ENCODE results near the gene RWDD3. TPM values are rescaled to one million over a fixed set of nuclear protein-coding genes. Genes with fewer than 3 reads are reported as not detected.

The RWDD3 gene
- total RNA-seq, 1 donor from 2014 or later, result 11.6 TPM

DNA sequence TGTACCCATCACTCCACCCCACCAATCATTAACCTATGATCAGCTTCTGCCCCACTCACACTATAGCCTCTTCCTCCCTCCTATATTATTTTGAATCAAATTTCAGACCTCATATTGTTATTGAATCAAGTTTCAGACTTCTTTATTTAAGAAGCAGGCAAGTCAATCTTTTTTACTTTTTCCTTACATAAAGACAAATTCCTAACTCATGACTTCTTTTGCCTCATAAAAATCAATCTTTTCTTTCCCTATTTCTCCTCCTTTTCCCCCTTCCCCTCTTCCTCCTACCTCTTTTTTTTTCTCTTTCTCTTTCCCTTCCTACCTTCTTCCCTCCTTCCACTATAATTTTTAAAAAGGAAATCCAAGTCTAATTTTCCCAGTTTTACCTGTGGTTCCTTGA is 4.3 kb upstream of the RWDD3 start:
- no peak for DNase-seq (ENCODE audit: low spot score)

DNA sequence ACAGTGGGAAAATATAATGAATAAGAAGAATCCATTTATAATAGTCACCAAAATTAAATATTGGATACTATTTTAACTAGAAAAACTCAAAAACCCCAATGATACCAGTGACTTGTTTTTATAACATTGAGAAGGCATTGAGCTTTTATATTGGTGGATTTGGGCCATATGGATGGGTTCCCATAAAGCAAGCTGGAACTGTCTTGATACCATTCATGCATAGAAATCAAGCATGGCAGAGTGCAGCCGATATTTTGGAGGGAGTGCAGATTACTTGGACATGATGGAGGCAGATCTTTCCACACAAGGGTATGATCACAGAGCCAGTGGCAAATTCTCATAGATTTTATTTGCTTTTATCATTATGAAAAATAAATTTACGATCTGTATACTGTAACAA is 3.8 kb upstream of the RWDD3 start:
- no peak for DNase-seq (ENCODE audit: low spot score)

DNA sequence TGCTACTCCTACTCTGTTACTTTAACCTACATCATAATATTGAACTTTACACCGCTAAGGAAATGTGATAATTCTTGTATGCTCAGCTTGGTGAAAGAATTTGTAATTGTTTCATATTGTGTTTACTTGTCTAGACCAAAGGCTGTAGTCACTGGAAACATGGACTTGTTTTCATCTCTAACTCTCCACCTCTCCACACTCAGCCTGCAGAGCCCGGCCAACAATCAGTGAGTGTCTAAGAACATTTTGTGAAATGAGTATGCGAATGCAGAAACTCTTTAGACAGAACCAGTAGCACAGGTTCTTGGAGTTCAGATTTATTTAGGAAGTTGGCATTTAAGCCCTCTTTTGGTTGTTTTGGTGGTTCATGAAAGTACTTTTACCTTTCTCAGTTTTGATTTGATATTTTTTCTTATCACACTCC is 3.2 kb upstream of the RWDD3 start:
- no peak for DNase-seq (ENCODE audit: low spot score)

DNA sequence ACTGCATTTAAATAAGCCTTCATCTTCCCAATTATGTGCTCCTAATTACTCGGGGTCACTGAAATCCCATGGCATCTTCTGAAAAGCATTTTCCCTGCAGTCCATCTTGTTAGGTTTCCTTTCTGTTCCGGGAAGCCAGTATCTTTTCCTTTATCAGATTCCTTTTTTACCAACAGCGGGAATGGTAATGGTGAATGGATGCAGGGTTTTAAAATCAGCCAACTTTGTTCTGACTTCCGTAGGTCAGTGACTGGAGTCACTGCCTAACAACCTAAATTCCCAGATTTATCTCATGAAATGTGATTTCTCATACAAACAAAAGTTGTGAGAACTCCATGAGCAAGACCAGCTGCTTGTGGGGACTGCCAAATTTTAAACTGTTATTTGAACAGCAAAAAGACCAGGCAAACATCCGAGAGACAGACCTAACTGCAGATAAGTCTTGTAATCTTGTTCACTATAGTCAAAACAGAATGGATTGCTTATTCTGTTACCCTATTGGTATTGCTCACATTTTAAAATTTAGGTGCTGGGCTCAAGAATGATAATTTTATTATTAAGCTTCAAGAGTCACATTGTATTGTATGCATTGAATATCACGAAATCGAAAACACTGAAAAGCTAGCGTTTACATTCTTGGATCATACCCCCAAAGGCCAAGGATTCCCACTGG is 1.2 kb upstream of the RWDD3 start:
- DNase-seq (ENCODE audit: low spot score), result no peak

DNA sequence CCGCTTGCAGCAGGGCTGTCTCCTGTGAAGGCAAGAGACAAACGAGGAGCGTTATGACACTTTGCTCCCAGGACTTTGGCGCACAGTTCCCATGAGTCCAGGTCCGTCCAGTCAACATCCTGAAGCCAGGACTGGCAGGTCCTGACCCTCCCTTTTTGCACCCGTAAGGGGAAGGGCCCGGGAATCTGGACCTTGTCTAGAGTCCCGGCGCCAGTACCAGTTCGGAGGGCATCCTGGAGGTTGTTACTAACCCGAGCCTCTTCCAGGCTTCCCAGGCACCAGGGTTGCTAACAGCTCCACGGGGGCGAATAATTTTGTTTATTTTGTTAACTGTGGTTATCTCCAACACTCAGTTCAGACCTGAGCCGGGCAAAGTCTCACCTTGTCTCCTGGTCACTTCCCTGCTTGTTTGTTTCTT is 682 bp upstream of the RWDD3 start:
- no peak for DNase-seq (ENCODE audit: low spot score)

DNA sequence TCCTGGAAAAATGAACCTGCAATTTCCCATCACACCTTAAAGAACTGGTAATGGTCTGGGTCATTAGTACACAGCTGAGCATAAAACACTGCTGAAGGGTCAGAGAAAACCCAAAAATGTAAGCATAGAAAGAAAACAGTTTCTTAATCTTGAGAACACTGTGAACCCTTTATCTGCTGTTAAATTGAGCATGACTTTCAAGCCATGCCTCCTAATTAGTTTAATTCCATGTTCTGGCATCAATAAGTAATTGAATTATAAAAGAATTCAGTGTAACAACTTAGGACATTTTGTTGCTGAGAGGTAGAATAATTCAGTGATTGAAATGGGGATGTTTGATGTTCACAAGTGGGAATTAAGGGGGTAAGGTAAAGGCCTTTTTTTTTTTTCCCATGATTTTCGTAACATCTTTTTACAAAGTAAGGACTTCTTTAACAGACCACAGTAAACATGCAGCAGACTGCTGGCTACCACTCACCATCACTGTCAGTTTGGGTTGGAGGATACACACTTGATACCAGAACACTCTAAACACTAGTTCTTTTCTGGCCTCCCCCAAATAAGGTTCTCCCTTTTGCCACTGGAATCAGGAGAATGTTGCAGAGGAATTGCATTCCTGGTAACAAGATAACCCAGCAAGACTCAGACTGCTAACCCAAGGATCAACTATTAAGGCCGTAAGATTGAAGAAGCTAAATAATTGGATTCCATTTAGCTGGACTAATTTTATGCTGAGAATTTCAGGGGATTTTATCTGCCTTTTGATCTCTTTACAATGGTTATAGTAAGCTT is 3.0 kb downstream of the RWDD3 start:
- no peak for DNase-seq (ENCODE audit: low spot score)

DNA sequence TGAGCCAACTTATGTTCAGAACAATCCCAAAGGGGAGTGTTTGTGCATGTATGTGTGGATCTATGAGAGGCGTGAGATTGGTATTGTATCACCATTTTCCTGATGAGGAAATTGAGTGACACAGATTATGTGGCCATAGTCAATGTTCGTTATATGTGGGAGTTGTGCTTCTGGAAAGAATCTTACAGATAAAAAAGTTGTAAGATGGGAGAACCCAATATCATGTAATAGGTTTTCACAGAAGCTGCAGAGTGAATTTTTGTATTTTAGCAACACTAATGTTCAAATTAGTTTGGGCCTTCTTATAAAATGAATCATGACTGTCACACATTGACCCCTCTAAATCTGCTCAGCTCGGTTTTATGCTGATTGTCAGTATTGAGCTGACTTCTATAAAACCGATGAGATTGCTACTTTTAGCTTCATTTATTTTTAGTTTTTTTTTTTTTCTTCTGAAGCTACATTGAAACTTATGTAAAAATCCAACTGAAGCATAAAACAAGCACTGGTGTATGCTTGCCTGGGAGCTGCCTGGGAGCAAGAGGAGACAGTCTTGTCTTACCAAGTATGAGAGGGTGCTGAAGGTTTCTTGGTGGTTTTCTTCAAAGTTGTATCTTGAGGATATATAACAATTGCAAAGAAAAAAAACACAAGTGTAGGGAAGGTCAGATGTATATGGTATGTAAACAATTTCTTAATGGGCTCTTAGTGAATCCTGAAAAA is 4.1 kb downstream of the RWDD3 start:
- DNase-seq (ENCODE audit: low spot score), result no peak

DNA sequence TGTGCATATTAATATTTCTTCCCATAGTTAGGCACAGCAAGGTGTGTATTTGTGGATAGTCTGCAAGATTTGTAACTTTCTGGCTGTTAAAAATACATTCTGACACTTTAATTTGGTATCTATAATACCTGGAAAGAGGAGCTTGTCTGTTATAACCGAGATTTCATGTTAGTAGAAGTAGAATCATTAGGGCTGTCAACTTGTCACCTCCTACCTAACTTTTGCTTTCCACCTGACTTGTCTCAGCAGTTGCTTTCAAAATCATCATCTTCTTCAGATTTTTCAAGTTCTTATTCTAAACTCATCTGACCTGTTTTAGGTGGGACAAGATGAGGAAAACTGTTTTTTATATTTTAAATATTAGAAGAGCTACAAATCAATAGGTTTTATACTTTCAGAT is 11.0 kb downstream of the RWDD3 start:
- DNase-seq (ENCODE audit: low spot score), result no peak

DNA sequence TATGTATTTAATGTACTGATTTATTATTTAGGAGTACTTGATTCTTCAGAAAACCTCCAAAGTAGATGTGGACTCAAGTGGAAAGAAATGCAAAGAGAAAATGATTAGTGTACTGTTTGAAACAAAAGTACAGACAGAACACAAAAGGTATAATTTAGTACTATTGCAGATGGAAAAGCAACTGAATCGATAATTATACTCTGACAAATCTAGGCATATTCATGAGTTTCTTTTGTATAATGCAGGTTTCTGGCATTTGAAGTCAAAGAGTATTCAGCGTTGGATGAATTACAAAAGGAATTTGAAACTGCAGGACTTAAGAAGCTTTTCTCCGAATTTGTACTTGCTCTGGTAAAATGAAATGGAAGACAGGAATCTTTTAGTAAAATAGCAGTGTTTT is 12.5 kb downstream of the RWDD3 start:
- no peak for DNase-seq (ENCODE audit: low spot score)

DNA sequence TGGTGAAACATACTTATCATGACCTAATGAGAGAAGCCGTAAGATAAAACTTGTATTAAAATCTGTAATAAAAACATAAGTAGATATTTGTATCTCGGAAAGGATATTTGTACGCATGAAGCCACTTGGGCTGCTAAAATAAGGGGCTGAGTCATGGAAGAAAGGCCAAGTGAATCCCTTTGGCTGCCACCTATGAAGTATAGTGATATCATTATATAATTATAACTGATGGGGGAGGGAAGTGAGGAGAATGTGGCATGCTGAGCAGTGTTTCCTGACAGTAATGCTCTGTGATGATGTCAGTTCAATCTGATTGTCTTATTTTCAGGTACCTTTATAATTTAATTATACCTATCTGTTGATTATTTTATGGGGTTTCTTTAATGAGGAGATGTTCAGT is 13.6 kb downstream of the RWDD3 start:
- no peak for DNase-seq (ENCODE audit: low spot score)

DNA sequence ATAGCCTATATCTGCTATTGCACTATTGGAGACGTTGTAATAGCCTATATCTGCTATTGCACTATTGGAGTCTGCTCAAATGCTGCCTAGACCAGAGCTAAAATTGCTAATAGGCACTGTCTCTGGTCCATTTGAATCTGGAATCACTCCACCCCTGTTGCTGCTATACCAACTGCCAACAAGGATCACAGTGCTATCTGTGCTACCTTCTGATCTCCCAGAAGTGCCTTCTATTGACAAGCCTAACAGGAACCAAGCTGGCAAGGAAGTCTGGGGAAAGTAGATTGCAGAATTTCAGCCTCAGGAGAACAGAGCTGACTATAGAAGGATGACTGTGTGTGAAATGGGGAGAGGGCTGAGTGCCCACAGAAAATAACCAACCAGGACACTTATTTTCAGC is 15.9 kb downstream of the RWDD3 start:
- no peak for DNase-seq (ENCODE audit: low spot score)

DNA sequence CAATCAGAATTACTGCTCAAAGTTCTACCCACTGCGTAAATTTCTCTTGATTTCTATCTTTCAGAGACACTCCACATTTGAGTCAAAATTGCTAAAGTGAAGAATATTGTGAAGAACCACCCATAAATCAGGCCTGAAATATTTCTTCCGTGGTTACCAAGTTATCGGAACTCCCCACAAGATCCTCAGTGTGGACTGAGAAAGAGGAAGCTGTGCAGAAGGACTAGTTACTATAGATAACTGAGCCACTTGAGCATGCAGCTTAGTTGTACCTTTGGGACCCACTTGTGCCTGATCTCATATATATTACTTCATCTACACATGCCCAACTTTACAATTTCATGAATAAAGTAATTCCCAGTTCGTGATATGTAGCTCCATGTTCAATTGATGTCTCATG is 18.4 kb downstream of the RWDD3 start:
- no peak for DNase-seq (ENCODE audit: low spot score)

DNA sequence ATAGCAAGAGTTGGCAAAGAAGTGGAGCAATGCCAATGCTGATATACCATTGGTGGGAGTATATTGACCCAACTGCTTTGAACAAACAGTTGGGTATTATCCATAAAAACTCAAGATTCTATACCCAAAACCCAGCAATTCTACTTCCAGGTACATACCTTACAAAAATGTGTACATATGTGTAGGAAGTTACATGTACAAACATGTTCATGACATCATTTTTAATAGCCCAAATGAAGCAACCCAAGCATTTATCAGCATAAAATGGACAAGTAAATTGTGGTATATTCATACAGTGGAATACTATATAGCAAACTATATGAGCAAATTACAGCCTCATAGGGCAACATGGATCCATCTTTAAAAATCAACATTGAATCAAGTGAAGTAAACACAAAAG is 20.9 kb downstream of the RWDD3 start:
- no peak for DNase-seq (ENCODE audit: low spot score)

DNA sequence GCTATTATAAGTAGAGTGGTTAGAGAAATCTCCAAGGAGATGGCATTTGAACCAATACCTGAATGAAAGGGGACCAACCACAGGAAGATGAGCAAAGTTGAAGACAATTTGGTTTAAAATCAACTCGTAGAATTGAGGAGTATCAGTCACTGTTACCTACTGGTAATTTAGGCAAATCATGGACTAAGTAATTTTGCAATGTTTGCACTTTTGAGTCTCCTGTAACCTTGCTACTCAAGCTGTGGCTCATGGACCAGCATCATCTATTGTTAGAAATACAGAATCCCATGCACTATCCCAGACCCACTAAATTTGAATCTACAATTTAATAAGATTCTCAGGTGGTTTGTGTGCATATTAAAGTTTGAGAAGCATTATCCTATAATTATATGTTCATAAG is 21.8 kb downstream of the RWDD3 start:
- no peak for DNase-seq (ENCODE audit: low spot score)

DNA sequence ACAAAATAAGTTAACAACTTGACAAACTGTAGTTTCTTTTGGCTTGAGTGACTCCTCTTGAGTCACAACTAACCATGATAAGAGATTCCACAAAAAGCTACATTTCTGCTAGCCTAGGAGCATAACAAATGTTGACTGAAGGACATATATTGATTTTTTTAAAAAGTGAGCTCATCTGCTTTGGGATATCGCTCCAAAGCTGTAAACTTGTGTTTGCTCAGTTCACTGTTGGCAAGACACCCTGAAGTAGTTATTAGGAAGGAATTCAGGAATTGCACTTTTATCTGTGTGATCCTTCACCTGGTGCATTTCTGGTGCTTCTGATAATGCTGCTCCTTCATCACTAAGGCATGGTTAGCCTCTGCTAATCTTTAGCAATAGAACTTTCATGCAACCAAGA is 23.7 kb downstream of the RWDD3 start:
- no peak for DNase-seq (ENCODE audit: low spot score)

DNA sequence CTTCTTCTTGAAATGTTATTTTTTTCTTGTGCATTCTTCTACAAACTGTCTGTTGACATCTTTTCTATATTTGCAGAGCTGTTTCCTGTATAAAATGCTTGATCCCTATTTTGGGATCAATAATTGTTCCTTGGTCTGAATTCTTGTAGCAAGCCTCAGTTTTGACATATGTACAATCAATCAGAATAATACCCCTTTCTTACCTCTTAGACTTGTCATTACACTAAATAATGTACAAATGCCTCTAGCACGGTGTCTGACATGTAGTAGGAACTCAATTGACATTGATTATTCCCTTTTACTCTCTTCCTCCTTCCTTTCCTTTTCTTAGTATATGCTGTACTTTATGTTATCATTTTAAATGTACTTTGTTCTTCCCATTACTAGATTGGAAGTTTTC is 25.2 kb downstream of the RWDD3 start:
- DNase-seq (ENCODE audit: low spot score), result no peak

DNA sequence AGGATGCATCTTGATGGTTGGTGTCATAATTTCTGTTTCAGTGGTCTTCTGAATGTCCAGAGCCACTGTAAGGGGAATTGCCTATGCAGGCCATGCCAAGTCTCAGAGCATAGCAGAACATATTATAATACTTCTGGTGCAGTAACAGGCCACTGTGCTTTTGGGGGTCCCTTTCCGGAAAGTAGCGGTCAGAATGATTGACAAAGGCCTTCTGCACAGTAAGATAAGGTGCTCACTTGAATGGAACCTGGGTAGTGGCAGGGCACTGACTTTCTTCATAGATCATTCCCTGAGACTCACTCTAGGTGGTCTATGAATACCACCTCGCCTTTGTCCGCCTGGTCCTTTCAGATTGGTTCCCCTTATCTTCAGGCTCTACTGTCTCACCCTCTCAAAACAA is 28.9 kb downstream of the RWDD3 start:
- no peak for DNase-seq (ENCODE audit: low spot score)

DNA sequence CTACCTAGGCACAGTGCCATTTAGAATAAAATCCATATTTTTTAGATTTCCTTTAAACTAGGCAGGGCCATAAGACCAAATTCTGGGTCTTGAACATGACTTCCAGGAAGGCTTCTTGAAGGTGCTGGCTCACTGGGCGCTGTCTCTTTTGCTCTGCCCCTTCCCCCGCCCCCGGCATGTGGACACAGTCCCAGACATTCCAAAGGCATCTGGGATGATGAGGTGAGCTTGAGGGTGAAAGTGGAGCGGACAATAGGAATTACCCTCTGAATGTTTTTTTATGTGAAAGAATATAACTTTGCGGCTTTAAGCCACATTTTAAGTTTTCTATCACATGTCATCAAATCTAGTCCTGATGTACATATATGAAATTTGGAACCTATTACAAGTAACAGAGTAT is 29.4 kb downstream of the RWDD3 start:
- DNase-seq (ENCODE audit: low spot score), result no peak

DNA sequence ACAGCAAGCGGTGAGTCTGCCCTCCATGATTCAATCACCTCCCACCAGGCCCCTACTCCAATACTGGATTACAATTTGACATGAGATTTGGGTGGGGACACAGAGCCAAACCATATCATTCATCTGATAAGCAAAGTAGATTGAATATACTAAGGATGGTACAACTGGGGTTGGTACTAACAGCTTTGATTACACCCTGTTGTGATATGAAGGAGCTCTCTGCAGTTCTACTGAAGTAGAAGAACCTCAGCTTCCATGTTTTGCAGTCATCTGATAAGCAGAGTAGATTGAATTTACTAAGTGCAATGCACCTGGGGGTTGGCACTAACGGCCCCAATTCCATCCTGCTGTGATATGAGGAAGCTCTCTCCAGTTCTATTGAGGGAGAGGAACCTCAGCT is 31.1 kb downstream of the RWDD3 start:
- no peak for DNase-seq (ENCODE audit: low spot score)

DNA sequence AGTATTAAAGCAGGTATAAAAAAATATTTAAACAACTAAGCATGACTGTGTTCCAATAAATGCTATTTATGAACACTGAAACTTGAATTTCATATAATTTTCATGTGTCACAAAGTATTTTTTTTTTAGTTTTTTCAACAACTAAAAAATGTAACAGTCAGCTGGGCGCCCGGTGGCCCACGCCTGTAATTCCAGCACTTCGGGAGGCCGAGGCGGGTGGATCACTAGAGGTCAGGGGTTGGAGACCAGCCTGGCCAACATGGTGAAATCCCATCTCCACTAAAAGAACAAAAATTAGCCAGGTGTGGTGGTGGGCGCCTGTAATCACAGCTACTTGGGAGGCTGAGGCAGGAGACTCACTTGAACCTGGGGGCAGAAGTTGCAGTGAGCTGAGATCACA is 42.4 kb downstream of the RWDD3 start:
- DNase-seq (ENCODE audit: low spot score), result no peak

DNA sequence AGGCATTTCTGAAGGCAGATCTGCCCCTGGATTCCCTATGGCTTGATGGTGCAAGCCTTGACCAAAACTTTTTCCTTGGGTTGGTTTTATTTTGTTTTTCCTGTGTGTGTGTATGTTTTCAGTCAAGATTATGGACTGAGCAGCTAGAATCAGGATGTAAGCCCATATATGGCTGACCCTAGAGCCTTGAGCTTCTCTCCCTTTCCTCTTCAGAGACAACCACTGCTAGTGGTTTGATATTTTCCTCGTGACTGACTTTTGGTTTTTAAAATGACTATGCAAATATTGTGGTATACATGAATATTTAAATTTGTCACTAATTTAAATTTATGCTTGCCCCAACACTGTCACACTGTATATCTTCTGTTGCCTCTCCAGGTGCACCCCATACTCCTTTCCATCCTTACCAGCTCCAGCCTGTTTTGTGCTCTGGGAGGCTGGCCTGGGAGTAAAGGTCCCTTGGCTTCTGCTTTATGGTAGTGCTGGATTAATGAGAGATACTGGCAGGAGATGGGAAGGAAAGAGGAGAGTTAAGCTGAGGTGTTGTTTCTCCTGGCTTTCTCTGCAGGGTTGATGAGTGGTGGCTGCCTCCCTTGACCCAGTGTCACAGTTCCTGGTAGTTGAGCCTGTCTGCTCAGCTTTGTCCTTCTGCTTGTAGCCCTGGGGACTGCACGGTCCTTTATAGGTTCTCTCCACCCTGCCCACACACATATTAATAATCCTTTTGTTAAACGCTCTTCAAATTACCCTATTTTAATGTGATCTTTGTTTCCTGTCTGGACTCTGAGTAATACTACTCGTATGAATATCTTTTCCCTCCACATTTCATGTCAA is 44.4 kb downstream of the RWDD3 start:
- DNase-seq (ENCODE audit: low spot score), result no peak
